Esophagus muscularis mucosa (tissue), 4 donors: ENCODE measurements around the gene GABRP.

Source experiments
- EP300 ChIP-seq: sonication (generic); formaldehyde crosslinking; IDR thresholded peaks from one replicate; pipeline ENCODE4 v1.6.1; 2017; ENCODE audit warnings: antibody characterized with exemption
- POLR2A ChIP-seq: fragments of 450-650 bp; IDR thresholded peaks from one replicate; pipeline ENCODE4 v1.6.1; 2017; ENCODE audit warnings: antibody characterized with exemption, moderate library complexity, mild to moderate bottlenecking, low read depth
- TF ChIP-seq, protein P1 (sequence below), 3 experiments: fragments of 200-600 bp in 2 of 3; fragments of 450-650 bp in 1 of 3; sonication (generic) in 2 of 3; IDR thresholded peaks; one replicate each; pipeline ENCODE4 v1.5.1; 2017 to 2019; ENCODE audit warnings: antibody characterized with exemption in 3 of 3, mild to moderate bottlenecking in 2 of 3, moderate library complexity in 1 of 3

DNA sequence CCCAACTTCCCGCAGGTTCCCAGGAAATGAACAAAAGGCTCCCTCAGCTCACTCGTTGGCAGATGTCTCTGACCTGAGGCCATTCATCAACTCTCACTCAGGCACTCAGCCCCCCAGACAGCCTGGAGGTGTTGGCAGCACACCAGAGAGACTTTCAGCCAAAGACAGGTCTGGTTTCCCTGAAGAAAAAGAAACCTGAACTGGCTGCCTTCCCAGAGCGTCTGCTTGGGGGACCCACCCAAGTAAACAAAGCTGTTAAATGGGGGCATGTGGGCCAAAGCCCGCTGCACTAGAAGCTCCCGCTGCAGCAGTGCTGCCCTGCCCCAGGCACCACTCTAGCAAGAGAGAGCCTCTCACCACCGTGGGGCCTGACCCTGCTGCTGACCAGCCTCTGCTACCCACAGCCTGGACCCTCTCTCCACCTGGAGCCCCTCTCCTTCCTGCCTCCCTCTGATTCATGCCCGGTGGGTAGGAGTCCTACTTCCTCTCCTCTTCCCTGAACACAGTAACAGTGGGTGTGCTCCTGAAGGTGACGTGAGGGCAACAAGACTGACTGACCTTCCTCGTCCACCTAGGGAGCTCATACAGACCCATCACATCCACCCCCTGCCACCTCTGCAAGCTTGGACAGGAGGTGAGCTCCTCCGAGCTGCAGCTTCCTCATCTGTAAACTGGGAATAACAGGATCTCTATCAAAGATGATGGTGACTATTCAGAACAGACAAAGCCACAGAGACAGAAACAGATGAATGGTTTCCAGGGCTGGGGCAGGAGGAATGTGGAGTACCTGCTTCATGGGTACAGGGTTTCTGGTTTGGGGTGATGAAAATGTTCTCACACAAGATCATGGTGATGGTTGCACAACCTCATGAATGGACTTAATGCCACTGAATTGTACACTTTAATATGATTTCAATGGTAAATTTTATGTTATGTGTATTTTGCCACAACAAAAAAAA lies 31.0 kb upstream of the GABRP start:
- TF ChIP-seq, protein P1, sequence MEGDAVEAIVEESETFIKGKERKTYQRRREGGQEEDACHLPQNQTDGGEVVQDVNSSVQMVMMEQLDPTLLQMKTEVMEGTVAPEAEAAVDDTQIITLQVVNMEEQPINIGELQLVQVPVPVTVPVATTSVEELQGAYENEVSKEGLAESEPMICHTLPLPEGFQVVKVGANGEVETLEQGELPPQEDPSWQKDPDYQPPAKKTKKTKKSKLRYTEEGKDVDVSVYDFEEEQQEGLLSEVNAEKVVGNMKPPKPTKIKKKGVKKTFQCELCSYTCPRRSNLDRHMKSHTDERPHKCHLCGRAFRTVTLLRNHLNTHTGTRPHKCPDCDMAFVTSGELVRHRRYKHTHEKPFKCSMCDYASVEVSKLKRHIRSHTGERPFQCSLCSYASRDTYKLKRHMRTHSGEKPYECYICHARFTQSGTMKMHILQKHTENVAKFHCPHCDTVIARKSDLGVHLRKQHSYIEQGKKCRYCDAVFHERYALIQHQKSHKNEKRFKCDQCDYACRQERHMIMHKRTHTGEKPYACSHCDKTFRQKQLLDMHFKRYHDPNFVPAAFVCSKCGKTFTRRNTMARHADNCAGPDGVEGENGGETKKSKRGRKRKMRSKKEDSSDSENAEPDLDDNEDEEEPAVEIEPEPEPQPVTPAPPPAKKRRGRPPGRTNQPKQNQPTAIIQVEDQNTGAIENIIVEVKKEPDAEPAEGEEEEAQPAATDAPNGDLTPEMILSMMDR (IDR thresholded peaks at IDR 0.05) = no peak
- TF ChIP-seq POLR2A = no peak
- no peak for TF ChIP-seq EP300
